Measurements from ENCODE around the gene SLC51A. TPM values are rescaled to one million over a fixed set of nuclear protein-coding genes. Genes with fewer than 3 reads are reported as not detected.

SLC51A gene
- total and polyA plus RNA-seq, 2 of the 8 experiments (the other 6 are each of a cell fraction or from before 2014, with no cell fraction given): 6.3 to 9.8 TPM

DNA sequence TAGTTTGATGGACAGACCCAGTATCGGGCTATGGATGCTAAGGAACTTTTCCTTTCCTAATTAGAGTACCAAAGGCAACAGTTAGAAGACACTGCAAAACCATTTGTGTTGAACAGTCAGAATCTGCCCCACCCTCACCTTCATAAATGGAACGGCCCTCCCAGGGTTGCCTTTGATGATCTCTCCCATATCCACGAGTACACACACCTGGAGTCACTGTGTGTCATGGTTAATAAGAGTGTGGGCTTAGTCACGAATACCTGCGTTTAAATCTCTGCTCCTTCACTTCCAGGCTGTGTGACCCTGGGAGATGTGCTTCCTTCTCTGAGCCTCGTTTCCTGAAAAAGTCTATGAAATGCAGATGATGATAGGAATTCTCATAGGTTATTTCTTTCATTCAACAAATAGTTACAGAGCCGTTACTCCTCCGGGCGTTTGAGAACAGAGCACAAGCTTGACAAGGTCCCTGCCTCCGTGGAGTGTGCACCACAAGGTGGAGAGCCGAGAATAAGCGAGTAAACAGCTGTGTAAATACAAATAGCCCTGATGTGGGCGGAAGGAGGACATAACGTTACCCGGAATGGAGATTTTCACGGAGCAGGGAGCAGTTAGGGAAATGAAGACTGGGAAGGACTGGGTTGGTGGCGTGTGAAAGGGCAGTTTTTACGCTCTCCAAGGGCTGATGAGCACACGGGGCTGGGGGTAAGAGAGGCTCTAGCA lies 6.7 kb downstream of the SLC51A start (continued):
- TF ChIP-seq POLR2AphosphoS5 (IDR thresholded peaks at IDR 0.05; ENCODE audit: low read depth, low read length) (no peak), EP300 (IDR thresholded peaks at IDR 0.05; ENCODE audit: borderline replicate concordance in 1 of 2, low read depth in 2 of 2, low read length in 2 of 2) (no peak), TEAD4 (IDR thresholded peaks at IDR 0.05; ENCODE audit: low read depth, low read length) (no peak), TAF7 (optimal IDR thresholded peaks at IDR 0.05; ENCODE audit: borderline replicate concordance, low read depth, low read length) (no peak), YY1 (IDR thresholded peaks at IDR 0.05; ENCODE audit: low read depth, low read length) (no peak), SP4 (IDR thresholded peaks at IDR 0.05; ENCODE audit: low read length) (no peak)
